CD4-positive, alpha-beta T cell (primary cell): ENCODE measurements around the gene TMEM132C. TPM values are rescaled to one million over a fixed set of nuclear protein-coding genes. Genes with fewer than 3 reads are reported as not detected.
"Not testable (repeated sequence)": the region's sequence is repeated elsewhere in the genome, so short reads cannot be mapped to it uniquely, and the experiment has no call there.

Experiments used
- ATAC-seq: fragments of 200-7000 bp; cut with Tn5 transposase; one replicate; pipeline ENCODE4 v1.10.0; 2022; ENCODE audit warnings: mild to moderate bottlenecking; ENCODE audit not compliant: poor library complexity
- CTCF ChIA-PET: fragments of 350-600 bp; sonication (Branson Sonifier 250); formaldehyde crosslinking; loops from one replicate; lab custom pipeline; 2021; ENCODE audit warnings: antibody characterized with exemption, inconsistent platforms; lab: Charles Lee
- POLR2A ChIA-PET: fragments of 350-600 bp; sonication (Branson Sonifier 250); formaldehyde crosslinking; loops from one replicate; lab custom pipeline; 2021; ENCODE audit warnings: antibody characterized with exemption, inconsistent platforms; lab: Charles Lee
- DNase-seq, 14 experiments: peaks; one replicate each; pipeline ENCODE4 v3.0.0-alpha.2; 2013 to 2020; ENCODE audit warnings: mixed read lengths in 2 of 14
- H3K27ac ChIP-seq, 2 donors: one replicate each; pipeline versions ENCODE4 v1.5.1 to v1.7.0; 2013; ENCODE audit warnings: low read length in 2 of 2, low read depth in 1 of 2, mild to moderate bottlenecking in 1 of 2
- H3K27me3 ChIP-seq, 2 experiments: 1 replicate in 1 of 2; 2 replicates in 1 of 2; pipeline versions ENCODE4 v1.6.1 to v1.7.0; 2013; ENCODE audit warnings: low read length in 2 of 2, control low read depth in 1 of 2, mild to moderate bottlenecking in 1 of 2, moderate library complexity in 1 of 2; ENCODE audit not compliant: insufficient read depth in 2 of 2, control insufficient read depth in 1 of 2
- H3K36me3 ChIP-seq: one replicate; pipeline ENCODE4 v1.6.1; 2013; ENCODE audit warnings: low read length, control low read depth; ENCODE audit not compliant: insufficient read depth
- H3K4me1 ChIP-seq: one replicate; pipeline ENCODE4 v1.6.1; 2013; ENCODE audit warnings: low read length, control low read depth; ENCODE audit not compliant: insufficient read depth
- H3K4me3 ChIP-seq: one replicate; pipeline ENCODE4 v1.5.1; 2013; ENCODE audit warnings: mild to moderate bottlenecking, low read length, moderate library complexity
- H3K9me3 ChIP-seq, 2 experiments: 1 replicate in 1 of 2; 2 replicates in 1 of 2; pipeline versions ENCODE4 v1.6.1 to v1.7.0; 2013; ENCODE audit warnings: low read length in 2 of 2, mild to moderate bottlenecking in 2 of 2, control low read depth in 1 of 2, moderate library complexity in 1 of 2; ENCODE audit not compliant: control insufficient read depth in 1 of 2, insufficient read depth in 1 of 2
- H3K27ac Mint-ChIP-seq: one replicate; pipeline ENCODE4 v1.8.0; 2020; ENCODE audit warnings: mixed read lengths
- H3K27me3 Mint-ChIP-seq: one replicate; pipeline ENCODE4 v1.8.0; 2021; ENCODE audit warnings: mixed read lengths
- H3K36me3 Mint-ChIP-seq: one replicate; pipeline ENCODE4 v1.8.0; 2021; ENCODE audit warnings: low read depth, mixed read lengths
- H3K4me1 Mint-ChIP-seq: one replicate; pipeline ENCODE4 v1.8.0; 2021; ENCODE audit warnings: low read depth, mixed read lengths
- H3K4me3 Mint-ChIP-seq: one replicate; pipeline ENCODE4 v1.8.0; 2020; ENCODE audit warnings: mild to moderate bottlenecking, mixed read lengths
- H3K9me3 Mint-ChIP-seq: one replicate; pipeline ENCODE4 v1.8.0; 2020; ENCODE audit warnings: mixed read lengths
- intact Hi-C, 2 experiments: fragments of 100-400 bp; cut with DNase I in 1 of 2; cut with micrococcal nuclease in 1 of 2; formaldehyde crosslinking; loops; one replicate each; pipeline versions ENCODE4 v1.15.1 to v1.9.0; 2023 to 2025; cut with DNase I, micrococcal nuclease
- total RNA-seq, 174 experiments: library from RNA in 2 of 174; stranded (reverse) in 2 of 174; gene quantifications; one replicate each; pipeline ENCODE4 v1.2.3 and lab custom pipeline; 2021 to 2026
- TF ChIP-seq, protein P1 (sequence below): fragments of 200-600 bp; IDR thresholded peaks from one replicate; pipeline ENCODE4 v1.8.0; 2022; ENCODE audit warnings: antibody characterized with exemption, mild to moderate bottlenecking

Gene TMEM132C
- total RNA-seq, 2 experiments from 2014 or later, result not detected

DNA sequence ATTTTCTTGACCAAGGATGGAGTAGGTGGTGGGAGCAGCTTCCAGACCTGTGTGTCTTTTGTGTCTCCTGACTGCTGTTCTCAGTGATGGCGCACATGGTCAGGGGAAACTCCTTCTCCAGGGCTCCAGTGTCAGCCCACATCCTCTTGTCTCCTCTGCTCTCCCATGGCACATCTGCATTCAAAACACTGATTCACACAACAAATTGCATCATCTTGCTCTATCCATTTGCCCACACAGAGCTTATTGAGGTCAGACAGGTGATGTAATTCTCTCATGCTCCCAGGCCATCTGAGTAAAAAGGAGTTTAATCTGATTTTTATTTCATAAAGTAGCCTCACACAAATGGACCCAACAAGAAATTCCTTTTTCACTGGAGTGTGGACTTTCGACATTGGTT is 21.8 kb upstream of the TMEM132C start:
- no peak overlapping the region for H3K4me3 ChIP-seq
- H3K4me1 Mint-ChIP-seq, result no peaks in the 10 kb centered on the region
- H3K4me1 ChIP-seq, result no peaks in the 10 kb centered on the region
- H3K27ac Mint-ChIP-seq, result no peak overlapping the region
- peaks cover 0 to 27% of the 10 kb centered on the region in 2 experiments for H3K9me3 ChIP-seq
- TF ChIP-seq, protein P1, sequence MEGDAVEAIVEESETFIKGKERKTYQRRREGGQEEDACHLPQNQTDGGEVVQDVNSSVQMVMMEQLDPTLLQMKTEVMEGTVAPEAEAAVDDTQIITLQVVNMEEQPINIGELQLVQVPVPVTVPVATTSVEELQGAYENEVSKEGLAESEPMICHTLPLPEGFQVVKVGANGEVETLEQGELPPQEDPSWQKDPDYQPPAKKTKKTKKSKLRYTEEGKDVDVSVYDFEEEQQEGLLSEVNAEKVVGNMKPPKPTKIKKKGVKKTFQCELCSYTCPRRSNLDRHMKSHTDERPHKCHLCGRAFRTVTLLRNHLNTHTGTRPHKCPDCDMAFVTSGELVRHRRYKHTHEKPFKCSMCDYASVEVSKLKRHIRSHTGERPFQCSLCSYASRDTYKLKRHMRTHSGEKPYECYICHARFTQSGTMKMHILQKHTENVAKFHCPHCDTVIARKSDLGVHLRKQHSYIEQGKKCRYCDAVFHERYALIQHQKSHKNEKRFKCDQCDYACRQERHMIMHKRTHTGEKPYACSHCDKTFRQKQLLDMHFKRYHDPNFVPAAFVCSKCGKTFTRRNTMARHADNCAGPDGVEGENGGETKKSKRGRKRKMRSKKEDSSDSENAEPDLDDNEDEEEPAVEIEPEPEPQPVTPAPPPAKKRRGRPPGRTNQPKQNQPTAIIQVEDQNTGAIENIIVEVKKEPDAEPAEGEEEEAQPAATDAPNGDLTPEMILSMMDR, result no peak
- intact Hi-C loops, result no loop called here
- H3K36me3 ChIP-seq, result no peaks in the 10 kb centered on the region
- DNase-seq (no peak), ATAC-seq (no peak)
- no peak overlapping the region for H3K27ac ChIP-seq
- CTCF ChIA-PET, result no interaction called here
- no peaks in the 10 kb centered on the region for H3K27me3 Mint-ChIP-seq
- POLR2A ChIA-PET, result no interaction called here
- no peaks in the 10 kb centered on the region for H3K27me3 ChIP-seq
- H3K9me3 Mint-ChIP-seq, result peaks cover 2% of the 10 kb centered on the region
- no peaks in the 10 kb centered on the region for H3K36me3 Mint-ChIP-seq
- H3K4me3 Mint-ChIP-seq, result no peak overlapping the region

- TF ChIP-seq, protein P1, result no peak
- H3K27ac Mint-ChIP-seq, result no peak overlapping the region
- no peaks in the 10 kb centered on the region for H3K4me1 Mint-ChIP-seq
These were observed 21.1 kb upstream of the TMEM132C start for GRCh38 chr12:128245905-128246304.

DNA sequence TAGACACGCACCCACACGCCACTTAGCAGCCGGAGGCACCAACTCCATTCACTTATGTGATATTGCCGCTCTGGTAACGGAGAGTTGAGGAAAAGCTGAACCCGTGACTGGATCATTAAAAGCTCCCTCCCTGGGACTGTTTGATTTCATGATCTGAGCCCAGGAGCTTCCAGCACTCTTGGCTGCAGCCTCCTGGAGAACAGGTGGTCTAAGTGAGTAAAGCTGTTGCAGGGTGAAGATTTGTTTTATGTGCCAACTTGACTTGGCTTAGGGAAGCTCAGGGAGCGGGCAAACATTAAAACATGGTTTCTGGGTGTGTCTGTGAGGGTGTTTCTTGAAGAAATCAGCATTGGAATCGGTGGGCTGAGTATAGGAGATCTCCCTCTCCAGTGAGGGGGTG is 16.9 kb upstream of the TMEM132C start:
- H3K9me3 Mint-ChIP-seq, result peaks cover 5% of the 10 kb centered on the region
- no peak overlapping the region for H3K4me3 Mint-ChIP-seq
- no peak for ATAC-seq
- Histone ChIP-seq H3K4me3 (no peak overlapping the region), H3K4me1 (no peaks in the 10 kb centered on the region), H3K27me3 (no peaks in the 10 kb centered on the region), H3K9me3 (peaks cover 0 to 15% of the 10 kb centered on the region in 2 experiments), H3K27ac (no peak overlapping the region), H3K36me3 (no peaks in the 10 kb centered on the region)
- ChIA-PET POLR2A (no interaction called here), CTCF (no interaction called here)
- intact Hi-C loops, result no loop called here
- H3K27ac Mint-ChIP-seq, result no peak overlapping the region
- H3K36me3 Mint-ChIP-seq, result no peaks in the 10 kb centered on the region
- DNase-seq, result no peak
- H3K27me3 Mint-ChIP-seq, result no peaks in the 10 kb centered on the region
- TF ChIP-seq, protein P1, result no peak
- no peaks in the 10 kb centered on the region for H3K4me1 Mint-ChIP-seq

More at GRCh38 chr12:128245905-128246304, 21.1 kb upstream of the TMEM132C start:
- H3K9me3 Mint-ChIP-seq, result peaks cover 2% of the 10 kb centered on the region
- no peaks in the 10 kb centered on the region for H3K27me3 Mint-ChIP-seq
- POLR2A ChIA-PET, result no interaction called here
- H3K9me3 ChIP-seq, result peaks cover 0 to 27% of the 10 kb centered on the region in 2 experiments
- H3K36me3 ChIP-seq, result no peaks in the 10 kb centered on the region
- DNase-seq (no peak), ATAC-seq (no peak)
- no peaks in the 10 kb centered on the region for H3K36me3 Mint-ChIP-seq
- no peak overlapping the region for H3K4me3 ChIP-seq
- H3K4me3 Mint-ChIP-seq, result no peak overlapping the region
- intact Hi-C loops, result no loop called here
- CTCF ChIA-PET, result no interaction called here
- no peak overlapping the region for H3K27ac ChIP-seq
- no peaks in the 10 kb centered on the region for H3K4me1 ChIP-seq
- no peaks in the 10 kb centered on the region for H3K27me3 ChIP-seq

GRCh38 chr12:128253829-128254228 is 13.1 kb upstream of the TMEM132C start:
- H3K36me3 Mint-ChIP-seq, H3K27ac ChIP-seq, H3K4me1 Mint-ChIP-seq, H3K9me3 ChIP-seq, H3K4me1 ChIP-seq, H3K4me3 ChIP-seq, ATAC-seq, CTCF ChIA-PET, H3K27me3 Mint-ChIP-seq, DNase-seq, H3K4me3 Mint-ChIP-seq, H3K36me3 ChIP-seq, H3K27ac Mint-ChIP-seq, H3K27me3 ChIP-seq, intact Hi-C loops, POLR2A ChIA-PET, H3K9me3 Mint-ChIP-seq: not testable (repeated sequence)
